ENCODE measurements around the gene MAGEB16. TPM values are rescaled to one million over a fixed set of nuclear protein-coding genes. Genes with fewer than 3 reads are reported as not detected.

Gene MAGEB16
- total RNA-seq: not detected
- long read RNA-seq, donor 1: 0 reads
- long read RNA-seq, donor 2: 0 reads

DNA sequence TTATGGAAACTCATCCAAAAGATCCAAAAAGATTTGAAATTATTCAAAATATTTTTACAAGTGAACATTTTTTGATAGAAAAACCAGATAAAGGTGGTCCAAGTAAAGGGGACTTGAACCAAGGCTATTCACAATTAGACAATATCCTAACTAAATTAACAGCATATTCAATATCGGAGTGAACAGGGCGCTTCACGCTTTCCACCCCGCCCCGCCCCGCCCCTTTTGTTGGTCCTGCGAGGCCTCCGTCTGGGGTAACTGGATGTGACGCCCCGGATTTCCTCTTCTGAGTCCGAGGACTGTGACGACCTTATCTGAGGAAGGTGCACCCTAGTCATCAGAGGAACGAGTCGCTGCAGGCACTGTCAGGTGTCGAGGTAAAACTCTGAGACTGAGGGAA lies at the start of gene MAGEB16:
MAGEB16 (plus strand) TSS at position 301 of the 400 bp plus-strand sequence. CDS start 3,855 bp downstream, outside the sequence.
- intact Hi-C loops (cut with DNase I, micrococcal nuclease): no loop called here
- H3K4me1 ChIP-seq (ENCODE audit: low read depth): no peaks in the 10 kb centered on the region
- DNase-seq: no peak
- no peaks in the 10 kb centered on the region for H3K36me3 ChIP-seq (ENCODE audit: low read depth)
- ATAC-seq: no peak
- H3K9me3 ChIP-seq: no peaks in the 10 kb centered on the region
- H3K4me3 ChIP-seq: no peak within 1 kb of the TSS
- TF ChIP-seq, protein P1, sequence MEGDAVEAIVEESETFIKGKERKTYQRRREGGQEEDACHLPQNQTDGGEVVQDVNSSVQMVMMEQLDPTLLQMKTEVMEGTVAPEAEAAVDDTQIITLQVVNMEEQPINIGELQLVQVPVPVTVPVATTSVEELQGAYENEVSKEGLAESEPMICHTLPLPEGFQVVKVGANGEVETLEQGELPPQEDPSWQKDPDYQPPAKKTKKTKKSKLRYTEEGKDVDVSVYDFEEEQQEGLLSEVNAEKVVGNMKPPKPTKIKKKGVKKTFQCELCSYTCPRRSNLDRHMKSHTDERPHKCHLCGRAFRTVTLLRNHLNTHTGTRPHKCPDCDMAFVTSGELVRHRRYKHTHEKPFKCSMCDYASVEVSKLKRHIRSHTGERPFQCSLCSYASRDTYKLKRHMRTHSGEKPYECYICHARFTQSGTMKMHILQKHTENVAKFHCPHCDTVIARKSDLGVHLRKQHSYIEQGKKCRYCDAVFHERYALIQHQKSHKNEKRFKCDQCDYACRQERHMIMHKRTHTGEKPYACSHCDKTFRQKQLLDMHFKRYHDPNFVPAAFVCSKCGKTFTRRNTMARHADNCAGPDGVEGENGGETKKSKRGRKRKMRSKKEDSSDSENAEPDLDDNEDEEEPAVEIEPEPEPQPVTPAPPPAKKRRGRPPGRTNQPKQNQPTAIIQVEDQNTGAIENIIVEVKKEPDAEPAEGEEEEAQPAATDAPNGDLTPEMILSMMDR (IDR thresholded peaks at IDR 0.05): no peak

DNA sequence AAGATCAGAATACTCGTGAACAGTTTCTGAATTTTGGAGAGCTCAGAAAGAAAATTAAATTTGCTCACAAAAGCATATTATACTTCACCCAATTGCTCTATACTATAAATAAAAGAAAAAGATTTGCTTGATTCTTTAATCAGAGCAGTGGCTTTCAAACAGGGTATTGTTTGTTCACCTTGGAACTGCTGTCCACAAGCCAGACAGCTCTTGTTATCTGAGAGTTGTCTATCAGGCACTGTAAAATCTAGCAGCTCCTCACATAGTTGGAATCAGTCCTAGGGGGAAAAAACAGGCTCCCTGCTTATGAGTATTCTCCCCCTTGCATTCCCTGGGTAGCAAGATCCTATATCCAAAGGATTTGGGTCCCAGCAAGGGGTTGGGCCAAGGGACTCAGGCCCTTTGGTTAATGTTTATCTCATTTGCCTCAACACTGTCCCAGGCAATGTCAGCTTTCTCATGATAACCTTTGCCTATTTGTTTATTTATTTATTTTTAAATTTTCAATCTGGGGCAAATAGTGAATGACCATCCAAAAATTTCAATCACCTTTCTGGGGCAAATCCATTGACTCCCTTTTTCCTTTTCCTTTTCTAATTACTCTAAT lies 24.1 kb upstream of the MAGEB16 start:
- Histone ChIP-seq H3K9me3 (no peaks in the 10 kb centered on the region), H3K36me3 (ENCODE audit: low read depth) (no peaks in the 10 kb centered on the region), H3K4me3 (no peak overlapping the region), H3K4me1 (ENCODE audit: low read depth) (no peaks in the 10 kb centered on the region)
- ATAC-seq (no peak), DNase-seq (no peak)
- intact Hi-C loops (cut with DNase I, micrococcal nuclease): no loop called here
- TF ChIP-seq, protein P1 (IDR thresholded peaks at IDR 0.05): no peak

DNA sequence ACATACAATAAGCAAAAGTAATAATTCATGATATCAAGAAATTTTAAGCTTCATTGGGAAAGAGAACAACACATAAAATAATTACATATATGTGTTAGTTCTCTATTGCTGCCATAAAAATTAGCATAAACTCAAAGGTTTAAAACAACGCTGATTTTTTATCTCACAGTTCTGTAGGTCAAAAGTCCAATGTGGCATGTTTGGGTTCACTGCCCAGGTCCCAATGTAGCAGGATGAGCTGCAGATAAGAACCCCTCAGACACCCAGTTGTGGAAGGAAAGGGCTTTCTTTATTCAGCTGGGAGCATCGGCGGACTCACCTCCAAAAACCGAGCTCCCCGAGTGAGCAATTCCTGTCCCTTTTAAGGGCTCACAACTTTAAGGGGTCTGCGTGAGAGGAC lies 13.1 kb upstream of the MAGEB16 start:
- TF ChIP-seq, protein P1 (IDR thresholded peaks at IDR 0.05): no peak
- Histone ChIP-seq H3K4me3 (no peak overlapping the region), H3K4me1 (ENCODE audit: low read depth) (no peaks in the 10 kb centered on the region), H3K36me3 (ENCODE audit: low read depth) (no peaks in the 10 kb centered on the region), H3K9me3 (no peaks in the 10 kb centered on the region)
- no peak for DNase-seq
- intact Hi-C loops (cut with DNase I, micrococcal nuclease): no loop called here
- no peak for ATAC-seq

DNA sequence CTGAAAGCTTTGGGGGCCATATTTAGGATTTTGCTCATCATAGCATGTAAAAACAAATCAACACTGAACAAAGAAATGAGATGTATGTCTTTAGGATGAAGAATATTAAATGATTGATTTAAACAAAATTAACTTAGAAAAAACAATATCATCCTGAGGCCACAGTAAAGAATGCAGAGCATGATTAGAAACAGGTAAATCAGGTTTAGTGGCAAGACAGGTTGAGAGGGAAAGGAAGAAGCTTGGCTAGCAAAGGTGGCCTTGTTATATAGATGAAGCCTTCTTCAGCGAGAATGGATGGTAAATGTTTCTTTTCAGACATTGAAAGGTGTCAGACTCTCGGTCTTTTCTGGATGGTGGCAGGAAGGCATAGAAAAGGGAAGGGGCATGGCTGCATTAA lies 11.9 kb upstream of the MAGEB16 start:
- no peak for DNase-seq
- intact Hi-C loops (cut with DNase I, micrococcal nuclease): no loop called here
- Histone ChIP-seq H3K9me3 (no peaks in the 10 kb centered on the region), H3K36me3 (ENCODE audit: low read depth) (no peaks in the 10 kb centered on the region), H3K4me3 (no peak overlapping the region), H3K4me1 (ENCODE audit: low read depth) (no peaks in the 10 kb centered on the region)
- no peak for ATAC-seq
- TF ChIP-seq, protein P1 (IDR thresholded peaks at IDR 0.05): no peak

DNA sequence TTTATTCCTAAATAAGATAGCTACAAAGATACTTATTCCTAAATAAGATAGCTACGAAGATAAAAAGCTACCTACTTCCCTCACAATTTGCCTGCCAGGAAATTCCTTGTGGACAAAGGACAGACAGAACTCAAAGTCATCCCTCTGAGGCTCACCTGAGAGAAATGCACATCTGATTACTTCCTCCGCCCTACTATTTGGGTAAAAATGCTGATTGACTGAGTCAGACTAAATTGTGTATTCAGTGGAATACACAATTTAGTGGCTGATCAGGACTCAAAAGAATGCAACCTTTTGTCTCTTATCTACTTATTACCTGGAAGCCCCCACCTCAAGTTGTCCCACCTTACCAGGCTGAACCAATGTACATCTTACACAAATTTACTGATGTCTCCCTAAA lies 10.3 kb upstream of the MAGEB16 start:
- no peaks in the 10 kb centered on the region for H3K9me3 ChIP-seq
- H3K4me1 ChIP-seq (ENCODE audit: low read depth): no peaks in the 10 kb centered on the region
- intact Hi-C loops (cut with DNase I, micrococcal nuclease): no loop called here
- no peak for ATAC-seq
- H3K36me3 ChIP-seq (ENCODE audit: low read depth): no peaks in the 10 kb centered on the region
- no peak for DNase-seq
- no peak overlapping the region for H3K4me3 ChIP-seq
- TF ChIP-seq, protein P1 (IDR thresholded peaks at IDR 0.05): no peak

DNA sequence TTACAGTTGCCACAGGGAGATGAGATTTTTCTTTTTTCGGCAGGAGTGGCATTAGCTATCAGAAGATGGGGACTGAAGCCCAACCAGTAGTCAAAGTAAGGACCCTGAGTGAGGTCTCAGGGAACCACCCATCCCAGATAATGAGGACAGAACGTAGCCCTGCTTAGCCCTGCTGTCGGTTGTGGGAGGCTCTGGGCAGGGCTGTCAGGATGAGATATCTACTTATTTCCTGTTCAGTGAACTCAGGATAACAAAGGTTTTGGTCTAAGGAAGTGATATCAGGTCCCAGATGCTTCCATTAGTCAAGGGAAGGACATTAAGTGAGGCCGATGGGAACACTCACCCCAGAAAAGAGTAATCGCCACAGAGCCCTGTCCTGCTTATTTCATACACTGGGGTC lies 2.3 kb downstream of the MAGEB16 start:
- no peaks in the 10 kb centered on the region for H3K9me3 ChIP-seq
- H3K4me3 ChIP-seq: no peak overlapping the region
- TF ChIP-seq, protein P1 (IDR thresholded peaks at IDR 0.05): no peak
- H3K36me3 ChIP-seq (ENCODE audit: low read depth): no peaks in the 10 kb centered on the region
- no peak for DNase-seq
- ATAC-seq: no peak
- intact Hi-C loops (cut with DNase I, micrococcal nuclease): no loop called here
- H3K4me1 ChIP-seq (ENCODE audit: low read depth): no peaks in the 10 kb centered on the region

All from mucosa of descending colon (tissue), 3 donors.